Naive thymus-derived CD4-positive, alpha-beta T cell (primary cell): Measurements from ENCODE around the gene BCR. TPM values are rescaled to one million over a fixed set of nuclear protein-coding genes. Genes with fewer than 3 reads are reported as not detected.

Source experiments
- ATAC-seq: fragments of 150-1000 bp; cut with Tn5 transposase; 2 replicates; pipeline ENCODE4 v1.10.0; 2021; ENCODE audit warnings: mild to moderate bottlenecking, moderate library complexity
- CTCF ChIA-PET: fragments of 350-600 bp; sonication (Branson Sonifier 250); formaldehyde crosslinking; loops from one replicate; lab custom pipeline; 2021; ENCODE audit warnings: antibody characterized with exemption; lab: Charles Lee
- POLR2A ChIA-PET: fragments of 350-600 bp; sonication (Branson Sonifier 250); formaldehyde crosslinking; loops from one replicate; lab custom pipeline; 2021; ENCODE audit warnings: antibody characterized with exemption, inconsistent platforms; lab: Charles Lee
- DNase-seq, 9 donors: peaks; one replicate each; pipeline versions ENCODE4 v3.0.0 to v3.0.0-alpha.2; 2020 to 2022; ENCODE audit warnings: mixed read lengths in 1 of 9
- H3K27ac ChIP-seq: one replicate; pipeline ENCODE4 v1.7.0; 2013; ENCODE audit warnings: mild to moderate bottlenecking, low read depth, low read length, moderate library complexity
- H3K27me3 ChIP-seq, 2 donors: one replicate each; pipeline ENCODE4 v1.7.0; 2013; ENCODE audit warnings: low read length in 2 of 2, mild to moderate bottlenecking in 2 of 2, moderate library complexity in 2 of 2; ENCODE audit not compliant: control insufficient read depth in 2 of 2, insufficient read depth in 2 of 2
- H3K36me3 ChIP-seq, 3 experiments: 1 replicate in 2 of 3; 2 replicates in 1 of 3; pipeline ENCODE4 v1.7.0; 2013; ENCODE audit warnings: low read length in 3 of 3, mild to moderate bottlenecking in 3 of 3, moderate library complexity in 1 of 3; ENCODE audit not compliant: insufficient read depth in 3 of 3, control insufficient read depth in 2 of 3
- H3K4me1 ChIP-seq, 2 donors: one replicate each; pipeline ENCODE4 v1.7.0; 2013; ENCODE audit warnings: low read length in 2 of 2, mild to moderate bottlenecking in 2 of 2, moderate library complexity in 1 of 2; ENCODE audit not compliant: control insufficient read depth in 2 of 2, insufficient read depth in 2 of 2
- H3K4me3 ChIP-seq: 2 replicates; pipeline ENCODE4 v1.7.0; 2013; ENCODE audit warnings: mild to moderate bottlenecking, low read length
- H3K9me3 ChIP-seq, 3 experiments: 1 replicate in 2 of 3; 2 replicates in 1 of 3; pipeline ENCODE4 v1.7.0; 2013; ENCODE audit warnings: low read length in 3 of 3; ENCODE audit not compliant: control insufficient read depth in 2 of 3
- H3K27ac Mint-ChIP-seq, 9 donors: one replicate each; pipeline ENCODE4 v1.8.0; 2020 to 2022; ENCODE audit warnings: mixed read lengths in 9 of 9, mild to moderate bottlenecking in 8 of 9, moderate library complexity in 5 of 9, inconsistent platforms in 2 of 9
- H3K27me3 Mint-ChIP-seq, 5 donors: one replicate each; pipeline ENCODE4 v1.8.0; 2021 to 2022; ENCODE audit warnings: mixed read lengths in 5 of 5, mild to moderate bottlenecking in 1 of 5
- H3K36me3 Mint-ChIP-seq, 5 donors: one replicate each; pipeline ENCODE4 v1.8.0; 2020 to 2022; ENCODE audit warnings: mixed read lengths in 5 of 5, mild to moderate bottlenecking in 3 of 5, inconsistent platforms in 1 of 5
- H3K4me1 Mint-ChIP-seq, 7 donors: one replicate each; pipeline ENCODE4 v1.8.0; 2020 to 2022; ENCODE audit warnings: mixed read lengths in 7 of 7, mild to moderate bottlenecking in 3 of 7, inconsistent platforms in 1 of 7
- H3K4me3 Mint-ChIP-seq, 10 donors: one replicate each; pipeline ENCODE4 v1.8.0; 2020 to 2022; ENCODE audit warnings: mild to moderate bottlenecking in 10 of 10, mixed read lengths in 10 of 10, moderate library complexity in 6 of 10, inconsistent platforms in 2 of 10
- H3K9me3 Mint-ChIP-seq, 11 donors: one replicate each; pipeline ENCODE4 v1.8.0; 2020 to 2022; ENCODE audit warnings: mixed read lengths in 11 of 11, mild to moderate bottlenecking in 4 of 11, inconsistent platforms in 1 of 11, moderate library complexity in 1 of 11
- intact Hi-C, 2 donors: fragments of 100-400 bp; cut with micrococcal nuclease; formaldehyde crosslinking; loops; one replicate each; pipeline ENCODE4 v1.15.1; 2023
- polyA plus RNA-seq, 2 donors: library from polyadenylated mRNA; unstranded; fragments of 300-500 nt; fragmentation: Illumina TruSeq; gene quantifications; one replicate each; pipeline ENCODE4 v1.2.3, GENCODE V29; 2021
- total RNA-seq, 6 experiments: library from RNA in 5 of 6; stranded (reverse) in 5 of 6; gene quantifications; 1 replicate in 5 of 6; 2 replicates in 1 of 6; pipeline ENCODE4 v1.2.3 and lab custom pipeline; 2021 to 2026

The BCR gene
- total and polyA plus RNA-seq, 7 experiments from 2014 or later = 6.1 to 103 (median 83.8) TPM

DNA sequence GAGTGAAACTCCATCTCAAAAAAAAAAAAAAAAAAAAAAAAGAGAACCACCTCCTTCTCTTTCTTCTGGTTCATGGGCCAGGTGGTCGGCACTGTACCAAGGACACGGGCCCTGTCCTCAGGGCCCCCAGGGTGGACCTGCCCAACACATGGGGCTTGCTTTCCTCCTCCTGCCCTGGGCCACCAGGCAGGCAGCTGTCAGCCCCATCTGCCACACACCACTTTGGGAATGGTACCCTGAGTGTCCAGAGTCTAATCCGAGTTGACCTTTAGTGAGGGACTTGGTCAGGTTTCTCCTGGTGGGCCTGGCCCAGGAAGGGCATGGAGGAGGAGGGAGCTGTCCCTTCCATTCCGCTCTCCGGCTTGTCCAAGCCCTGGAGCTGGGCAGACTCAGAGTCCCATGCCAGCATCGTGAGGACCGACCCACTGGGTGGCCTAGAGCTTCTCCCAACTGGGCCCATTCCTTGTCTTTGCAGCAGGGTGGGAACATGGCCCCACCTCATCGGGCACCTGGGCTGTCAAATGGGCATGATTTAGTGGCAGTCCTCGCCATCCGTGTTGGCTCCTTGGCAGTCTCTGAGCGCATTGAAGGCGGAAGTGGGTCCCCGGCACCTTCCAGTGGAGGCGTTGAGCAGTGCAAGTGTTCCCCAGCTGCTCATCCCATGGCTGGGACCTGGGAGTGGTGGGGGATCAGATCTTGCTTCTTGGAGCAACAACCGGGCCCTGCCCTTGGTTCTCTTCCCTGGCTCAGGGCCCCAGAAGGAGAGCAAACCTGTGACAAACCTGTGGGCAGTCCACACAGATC, 94.8 kb downstream of the BCR start:
- ChIA-PET POLR2A (no interaction called here), CTCF (no interaction called here)
- Mint-ChIP-seq H3K9me3 (no peaks in the 10 kb centered on the region), H3K4me3 (no peak overlapping the region), H3K4me1 (peaks cover 0 to 12% (median 9%) of the 10 kb centered on the region in 7 donors), H3K27me3 (no peaks in the 10 kb centered on the region), H3K27ac (peak overlapping the region in 3 of 9 donors; percentile 6 to 57 (median 28)), H3K36me3 (peaks cover 0 to 21% (median 3%) of the 10 kb centered on the region in 5 donors)
- H3K27ac ChIP-seq = no peak overlapping the region
- intact Hi-C loops = no loop called here
- H3K36me3 ChIP-seq = peaks cover 0 to 85% (median 24%) of the 10 kb centered on the region in 3 experiments
- ATAC-seq = no peak
- H3K4me1 ChIP-seq = peaks cover 0 to 16% of the 10 kb centered on the region in 2 donors
- no peak for DNase-seq
- H3K27me3 ChIP-seq = no peaks in the 10 kb centered on the region
- no peaks in the 10 kb centered on the region for H3K9me3 ChIP-seq
- H3K4me3 ChIP-seq = no peak overlapping the region

DNA sequence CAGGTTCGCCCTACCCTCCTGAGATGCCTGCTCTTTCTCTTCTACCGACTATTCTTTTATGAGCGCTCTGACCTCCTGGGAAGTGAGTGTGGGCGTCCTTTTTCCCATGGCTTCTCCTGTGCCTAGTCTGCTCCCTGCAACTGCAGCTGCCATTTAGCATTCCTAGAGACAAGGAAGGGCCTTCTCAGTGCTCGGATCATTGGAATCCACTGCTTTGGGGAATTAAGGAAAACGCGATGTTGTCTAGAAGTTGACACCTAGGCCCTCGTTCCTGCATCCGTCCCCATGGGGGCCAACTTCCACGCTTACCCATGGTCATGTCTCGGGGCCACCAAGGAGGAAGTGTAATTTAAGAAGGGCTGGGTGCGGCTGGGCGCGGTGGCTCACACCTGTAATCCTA, 95.4 kb downstream of the BCR start:
- ChIA-PET POLR2A (no interaction called here), CTCF (no interaction called here)
- no peak overlapping the region for H3K4me3 ChIP-seq
- Mint-ChIP-seq H3K4me1 (peaks cover 0 to 18% (median 9%) of the 10 kb centered on the region in 7 donors), H3K9me3 (peaks cover 0 to under 1% (median 0%) of the 10 kb centered on the region in 11 donors), H3K27me3 (no peaks in the 10 kb centered on the region), H3K36me3 (peaks cover 0 to 21% (median 3%) of the 10 kb centered on the region in 5 donors), H3K4me3 (no peak overlapping the region), H3K27ac (peak overlapping the region in 4 of 9 donors; percentile 6 to 57 (median 25))
- no peak for ATAC-seq
- no peaks in the 10 kb centered on the region for H3K27me3 ChIP-seq
- intact Hi-C loops = no loop called here
- DNase-seq = no peak
- peaks cover 0 to 16% of the 10 kb centered on the region in 2 donors for H3K4me1 ChIP-seq
- H3K36me3 ChIP-seq = peaks cover 0 to 85% (median 24%) of the 10 kb centered on the region in 3 experiments
- no peak overlapping the region for H3K27ac ChIP-seq
- H3K9me3 ChIP-seq = no peaks in the 10 kb centered on the region

DNA sequence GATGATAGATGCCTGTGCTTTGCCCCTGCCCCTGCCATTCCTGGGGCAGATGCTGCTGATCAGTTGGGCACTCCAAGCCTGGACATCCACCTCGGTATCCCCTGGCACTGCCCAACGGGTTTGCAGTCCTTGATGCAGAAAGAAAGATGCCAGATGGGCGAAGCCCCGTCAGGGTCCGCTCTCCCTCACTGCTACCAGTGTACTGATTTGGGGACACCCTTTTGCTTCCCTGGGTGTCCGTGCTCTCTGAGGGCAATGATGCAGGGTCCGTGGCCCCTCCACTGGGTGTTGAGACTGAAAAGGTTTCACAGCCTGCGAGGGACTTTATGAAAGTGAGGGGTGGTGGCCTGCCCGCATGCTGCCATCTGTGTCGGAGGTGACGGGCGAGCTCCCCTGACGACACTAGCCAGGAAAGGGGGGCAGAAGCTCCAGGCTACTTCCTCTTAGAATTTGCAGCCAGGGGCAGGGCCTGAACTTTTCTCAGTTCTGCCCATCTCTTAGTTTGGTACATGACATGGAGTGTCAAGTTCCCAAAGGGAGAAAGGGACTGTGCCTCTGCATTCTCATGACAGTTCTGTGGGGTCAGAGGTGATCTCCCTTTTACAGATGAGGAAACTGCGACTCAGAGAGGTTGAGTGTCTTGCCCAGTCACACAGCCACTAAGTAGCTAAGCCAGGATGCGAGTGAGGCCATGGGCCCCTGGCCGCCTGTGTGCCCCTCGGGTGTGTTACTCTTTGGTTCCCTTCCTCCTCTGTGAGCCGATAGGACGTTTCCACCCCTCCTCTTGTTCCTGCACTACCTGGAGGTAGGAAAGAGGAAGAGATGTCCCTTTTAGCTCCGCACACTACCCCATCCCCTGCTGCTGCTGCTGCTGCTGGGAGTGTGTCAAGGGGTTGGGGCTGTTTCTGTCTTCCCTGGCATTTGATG, 96.6 kb downstream of the BCR start:
- intact Hi-C loops = no loop called here
- Mint-ChIP-seq H3K9me3 (peaks cover 0 to 2% (median 0%) of the 10 kb centered on the region in 11 donors), H3K36me3 (peaks cover 0 to 21% (median 3%) of the 10 kb centered on the region in 5 donors), H3K27me3 (no peaks in the 10 kb centered on the region), H3K27ac (peak overlapping the region in 5 of 9 donors; percentile 1 to 78 (median 42)), H3K4me3 (no peak overlapping the region), H3K4me1 (peaks cover 0 to 25% (median 9%) of the 10 kb centered on the region in 7 donors)
- ChIA-PET CTCF (interaction anchor here (1.8 kb wide), 1 partner anchor 90 kb away, joined by 5 read pairs; no protein-coding TSS in a partner anchor), POLR2A (no interaction called here)
- H3K27ac ChIP-seq = no peak overlapping the region
- H3K9me3 ChIP-seq = no peaks in the 10 kb centered on the region
- ATAC-seq (no peak), DNase-seq (no peak)
- H3K4me3 ChIP-seq = no peak overlapping the region
- H3K36me3 ChIP-seq = peaks cover 0 to 79% (median 24%) of the 10 kb centered on the region in 3 experiments
- peaks cover 6 to 23% of the 10 kb centered on the region in 2 donors for H3K4me1 ChIP-seq
- no peaks in the 10 kb centered on the region for H3K27me3 ChIP-seq

DNA sequence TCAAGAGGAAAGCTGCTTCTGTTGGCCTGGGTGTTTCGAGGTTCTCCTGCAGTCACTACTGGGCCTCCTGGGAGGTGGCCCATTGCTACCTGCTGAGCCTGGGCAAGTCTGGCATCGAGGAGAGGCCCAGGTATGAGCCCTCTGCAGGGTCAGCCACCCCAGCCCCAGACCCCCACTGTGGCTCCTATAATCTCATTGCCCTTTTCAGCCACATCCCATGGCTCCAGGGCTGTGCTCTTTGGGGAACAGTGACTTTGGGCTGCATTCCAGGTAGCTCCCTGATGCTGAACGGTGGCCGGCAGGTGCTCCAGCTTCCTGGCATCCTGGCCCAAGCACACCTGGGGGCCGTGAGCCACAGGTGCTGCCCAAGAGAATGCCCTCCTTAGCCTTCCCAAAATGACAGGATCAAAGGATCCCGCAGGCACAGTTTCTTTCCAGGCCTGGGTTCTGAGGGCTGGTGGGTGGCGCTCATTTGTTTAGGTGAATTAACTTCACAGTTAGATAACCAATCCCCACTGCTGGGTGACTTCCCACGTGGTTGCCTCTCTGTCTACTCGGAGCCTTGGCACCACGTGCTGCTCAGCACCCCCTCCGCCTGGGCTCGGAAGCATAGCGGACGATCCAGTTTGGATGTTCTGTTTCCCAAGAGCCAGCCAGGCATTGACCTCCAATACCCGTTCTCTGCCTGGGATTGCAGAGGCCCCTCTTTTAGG, 97.4 kb downstream of the BCR start:
- H3K4me3 ChIP-seq = no peak overlapping the region
- Mint-ChIP-seq H3K27ac (peak overlapping the region in 8 of 9 donors; percentile 1 to 78 (median 32)), H3K4me1 (peaks cover 0 to 29% (median 9%) of the 10 kb centered on the region in 7 donors), H3K4me3 (no peak overlapping the region), H3K9me3 (peaks cover 0 to 2% (median 0%) of the 10 kb centered on the region in 11 donors), H3K36me3 (peaks cover 0 to 21% (median 3%) of the 10 kb centered on the region in 5 donors), H3K27me3 (no peaks in the 10 kb centered on the region)
- ATAC-seq (no peak), DNase-seq (no peak)
- no peaks in the 10 kb centered on the region for H3K27me3 ChIP-seq
- ChIA-PET POLR2A (no interaction called here), CTCF (interaction anchor here (1.8 kb wide), 2 partner anchors 91 to 95 kb away, joined by 5 read pairs; no protein-coding TSS in a partner anchor)
- H3K36me3 ChIP-seq = peaks cover 0 to 79% (median 24%) of the 10 kb centered on the region in 3 experiments
- H3K27ac ChIP-seq = no peak overlapping the region
- intact Hi-C loops = no loop called here
- no peaks in the 10 kb centered on the region for H3K9me3 ChIP-seq
- H3K4me1 ChIP-seq = peaks cover 7 to 27% of the 10 kb centered on the region in 2 donors

GRCh38 chr22:23278883-23279675, 98.8 kb downstream of the BCR start:
- H3K36me3 ChIP-seq = peaks cover 0 to 77% (median 14%) of the 10 kb centered on the region in 3 experiments
- H3K4me1 Mint-ChIP-seq = peaks cover 0 to 29% (median 9%) of the 10 kb centered on the region in 7 donors
- POLR2A ChIA-PET = interaction anchor here (1.1 to 1.2 kb wide), 2 partner anchors 61 to 99 kb away, joined by 3 to 4 read pairs; partner anchors contain the start of gene BCR
- peak overlapping the region; percentile 18 for H3K27ac ChIP-seq
- H3K4me3 ChIP-seq = no peak overlapping the region
- CTCF ChIA-PET = interaction anchor here (0.8 to 1.9 kb wide), 4 partner anchors 92 to 118 kb away, joined by 4 to 14 read pairs (median 5); no protein-coding TSS in a partner anchor
- H3K27me3 ChIP-seq = no peaks in the 10 kb centered on the region
- H3K9me3 Mint-ChIP-seq = peaks cover 0 to 2% (median 0%) of the 10 kb centered on the region in 11 donors
- peaks cover 7 to 27% of the 10 kb centered on the region in 2 donors for H3K4me1 ChIP-seq
- no peak overlapping the region for H3K4me3 Mint-ChIP-seq
- ATAC-seq (peak; percentile 56), DNase-seq (peak in 1 of 9 donors; percentile 9)
- H3K27ac Mint-ChIP-seq = peak overlapping the region; percentile 40 to 86 (median 61)
- no peaks in the 10 kb centered on the region for H3K27me3 Mint-ChIP-seq
- H3K9me3 ChIP-seq = no peaks in the 10 kb centered on the region
- intact Hi-C loops = no loop called here
- H3K36me3 Mint-ChIP-seq = peaks cover 0 to 7% (median 3%) of the 10 kb centered on the region in 5 donors
